LoVo (cell line): ENCODE measurements around the gene ERN1.

Source experiments
- DNase-seq: peaks from one replicate; pipeline ENCODE4 v3.0.0-alpha.2; 2016; ENCODE audit warnings: low spot score

ERN1 gene

GRCh38 chr17:64059756-64060155 is 70.2 kb downstream of the ERN1 start:
- no peak for DNase-seq

GRCh38 chr17:64058621-64059020 is 71.3 kb downstream of the ERN1 start:
- DNase-seq: no peak

GRCh38 chr17:64057701-64058263 is 72.2 kb downstream of the ERN1 start:
- no peak for DNase-seq

- DNase-seq: no peak
These were observed 73.5 kb downstream of the ERN1 start for GRCh38 chr17:64056269-64057005.

- no peak for DNase-seq
These were observed 74.5 kb downstream of the ERN1 start for GRCh38 chr17:64055183-64056142.

GRCh38 chr17:64054304-64054703 is 75.6 kb downstream of the ERN1 start:
- DNase-seq: no peak

- DNase-seq: no peak
These were observed 76.8 kb downstream of the ERN1 start for GRCh38 chr17:64053101-64053500.

GRCh38 chr17:64051153-64051552 is 78.8 kb downstream of the ERN1 start:
- DNase-seq: no peak

- DNase-seq: no peak
These were observed 81.1 kb downstream of the ERN1 start for GRCh38 chr17:64048805-64049204.

GRCh38 chr17:64045176-64045575 is 84.8 kb downstream of the ERN1 start:
- DNase-seq: no peak

GRCh38 chr17:64042700-64043485 is 87.1 kb downstream of the ERN1 start:
- no peak for DNase-seq

GRCh38 chr17:64041912-64042311 is 88.0 kb downstream of the ERN1 start:
- no peak for DNase-seq

- DNase-seq: no peak
These were observed 89.7 kb downstream of the ERN1 start for GRCh38 chr17:64040206-64040605.

GRCh38 chr17:64039106-64039400 is 90.9 kb downstream of the ERN1 start:
- no peak for DNase-seq

- no peak for DNase-seq
These were observed 91.4 kb downstream of the ERN1 start for GRCh38 chr17:64038331-64039105.

GRCh38 chr17:64037802-64038201 is 92.1 kb downstream of the ERN1 start:
- peak; percentile 7 for DNase-seq

- no peak for DNase-seq
These were observed 92.8 kb downstream of the ERN1 start for GRCh38 chr17:64037180-64037579.

GRCh38 chr17:64036198-64036922 is 93.6 kb downstream of the ERN1 start:
- no peak for DNase-seq

GRCh38 chr17:64032081-64032480 is 97.9 kb downstream of the ERN1 start:
- no peak for DNase-seq

GRCh38 chr17:64028874-64029464 is 101.0 kb downstream of the ERN1 start:
- peak; percentile 67 for DNase-seq
